ENCODE results near the gene EDNRB.

The EDNRB gene

DNA sequence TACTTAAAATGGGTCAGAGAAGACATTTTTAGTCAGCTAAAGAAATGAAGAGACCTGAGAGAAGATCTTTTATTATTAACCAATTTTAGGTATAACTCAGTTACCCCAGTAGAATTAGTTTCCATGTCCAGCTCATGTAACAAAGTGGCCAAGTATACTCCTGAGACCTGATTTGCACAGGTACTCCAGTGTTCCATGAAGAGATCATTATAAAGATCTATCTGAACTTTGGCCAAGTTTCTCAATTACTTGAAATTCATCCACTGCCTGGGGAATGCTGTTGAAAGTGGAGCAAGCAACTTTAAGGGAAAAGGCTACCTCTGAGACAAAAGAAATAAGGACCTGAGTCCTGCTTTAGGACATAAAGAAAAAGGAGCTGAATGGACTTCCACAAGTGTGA is 47.0 kb downstream of the EDNRB start:
- Histone ChIP-seq H3K4me3 (ENCODE audit: low read depth, low read length, poor library complexity, severe bottlenecking) (no peak overlapping the region), H3K27ac (ENCODE audit: low read depth, low read length, poor library complexity, severe bottlenecking) (no peak overlapping the region), H3K27me3 (ENCODE audit: insufficient read depth, low read length) (no peaks in the 10 kb centered on the region), H3K9me2 (ENCODE audit: low read depth, low read length) (no peaks in the 10 kb centered on the region), H3K36me3 (ENCODE audit: insufficient read depth, low read length) (no peaks in the 10 kb centered on the region), H3K9ac (ENCODE audit: low read length) (no peak overlapping the region), H3K4me2 (ENCODE audit: low read length) (no peak overlapping the region), H3K79me2 (ENCODE audit: insufficient read depth, low read length) (no peaks in the 10 kb centered on the region), H4K20me1 (ENCODE audit: insufficient read depth, low read length) (no peaks in the 10 kb centered on the region), H3K9me3 (ENCODE audit: low read length) (0 out of 2 replicates have a peak, but pooled peaks cover 4% of the 10 kb centered on the region), H3F3A (ENCODE audit: insufficient read depth, low read length) (no peaks in the 10 kb centered on the region), H2AFZ (ENCODE audit: low read length) (no peak overlapping the region), H3K4me1 (ENCODE audit: insufficient read depth, low read length, severe bottlenecking) (no peaks in the 10 kb centered on the region)
- TF ChIP-seq, protein P1, sequence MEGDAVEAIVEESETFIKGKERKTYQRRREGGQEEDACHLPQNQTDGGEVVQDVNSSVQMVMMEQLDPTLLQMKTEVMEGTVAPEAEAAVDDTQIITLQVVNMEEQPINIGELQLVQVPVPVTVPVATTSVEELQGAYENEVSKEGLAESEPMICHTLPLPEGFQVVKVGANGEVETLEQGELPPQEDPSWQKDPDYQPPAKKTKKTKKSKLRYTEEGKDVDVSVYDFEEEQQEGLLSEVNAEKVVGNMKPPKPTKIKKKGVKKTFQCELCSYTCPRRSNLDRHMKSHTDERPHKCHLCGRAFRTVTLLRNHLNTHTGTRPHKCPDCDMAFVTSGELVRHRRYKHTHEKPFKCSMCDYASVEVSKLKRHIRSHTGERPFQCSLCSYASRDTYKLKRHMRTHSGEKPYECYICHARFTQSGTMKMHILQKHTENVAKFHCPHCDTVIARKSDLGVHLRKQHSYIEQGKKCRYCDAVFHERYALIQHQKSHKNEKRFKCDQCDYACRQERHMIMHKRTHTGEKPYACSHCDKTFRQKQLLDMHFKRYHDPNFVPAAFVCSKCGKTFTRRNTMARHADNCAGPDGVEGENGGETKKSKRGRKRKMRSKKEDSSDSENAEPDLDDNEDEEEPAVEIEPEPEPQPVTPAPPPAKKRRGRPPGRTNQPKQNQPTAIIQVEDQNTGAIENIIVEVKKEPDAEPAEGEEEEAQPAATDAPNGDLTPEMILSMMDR (IDR thresholded peaks at IDR 0.05; ENCODE audit: low read length): no peak
- no peak for TF ChIP-seq EZH2 (IDR thresholded peaks at IDR 0.05; ENCODE audit: borderline replicate concordance, low read length)

DNA sequence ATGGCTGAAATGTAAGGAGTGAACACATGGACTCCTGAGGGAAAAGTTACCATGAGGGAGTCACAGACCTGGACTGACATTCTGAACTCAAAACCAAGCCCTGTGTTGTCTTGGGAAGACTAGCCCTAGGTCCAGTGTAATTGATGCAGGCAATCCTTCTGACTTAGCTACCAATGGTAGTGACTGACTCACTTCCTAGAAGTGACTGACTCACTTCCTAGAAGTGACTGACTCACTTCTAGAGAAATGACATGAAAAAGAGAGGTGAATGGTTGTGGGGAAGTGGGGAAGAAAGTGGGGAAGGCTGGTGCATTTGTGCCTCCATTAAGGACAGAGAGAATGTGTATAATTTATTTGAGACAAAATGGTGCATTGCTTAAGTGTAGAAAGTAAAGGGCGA is 49.9 kb downstream of the EDNRB start:
- H2AFZ ChIP-seq (ENCODE audit: low read length): no peak overlapping the region
- H3K36me3 ChIP-seq (ENCODE audit: insufficient read depth, low read length): no peaks in the 10 kb centered on the region
- no peak overlapping the region for H3K27ac ChIP-seq (ENCODE audit: low read depth, low read length, poor library complexity, severe bottlenecking)
- H3K9me3 ChIP-seq (ENCODE audit: low read length): 0 out of 2 replicates have a peak, but pooled peaks cover 4% of the 10 kb centered on the region
- no peaks in the 10 kb centered on the region for H3K79me2 ChIP-seq (ENCODE audit: insufficient read depth, low read length)
- H3F3A ChIP-seq (ENCODE audit: insufficient read depth, low read length): no peaks in the 10 kb centered on the region
- no peak overlapping the region for H3K9ac ChIP-seq (ENCODE audit: low read length)
- no peak overlapping the region for H3K4me2 ChIP-seq (ENCODE audit: low read length)
- no peaks in the 10 kb centered on the region for H3K9me2 ChIP-seq (ENCODE audit: low read depth, low read length)
- H4K20me1 ChIP-seq (ENCODE audit: insufficient read depth, low read length): no peaks in the 10 kb centered on the region
- H3K4me3 ChIP-seq (ENCODE audit: low read depth, low read length, poor library complexity, severe bottlenecking): no peak overlapping the region
- TF ChIP-seq, protein P1 (IDR thresholded peaks at IDR 0.05; ENCODE audit: low read length): no peak
- TF ChIP-seq EZH2 (IDR thresholded peaks at IDR 0.05; ENCODE audit: borderline replicate concordance, low read length): no peak
- H3K27me3 ChIP-seq (ENCODE audit: insufficient read depth, low read length): no peaks in the 10 kb centered on the region
- H3K4me1 ChIP-seq (ENCODE audit: insufficient read depth, low read length, severe bottlenecking): no peaks in the 10 kb centered on the region

DNA sequence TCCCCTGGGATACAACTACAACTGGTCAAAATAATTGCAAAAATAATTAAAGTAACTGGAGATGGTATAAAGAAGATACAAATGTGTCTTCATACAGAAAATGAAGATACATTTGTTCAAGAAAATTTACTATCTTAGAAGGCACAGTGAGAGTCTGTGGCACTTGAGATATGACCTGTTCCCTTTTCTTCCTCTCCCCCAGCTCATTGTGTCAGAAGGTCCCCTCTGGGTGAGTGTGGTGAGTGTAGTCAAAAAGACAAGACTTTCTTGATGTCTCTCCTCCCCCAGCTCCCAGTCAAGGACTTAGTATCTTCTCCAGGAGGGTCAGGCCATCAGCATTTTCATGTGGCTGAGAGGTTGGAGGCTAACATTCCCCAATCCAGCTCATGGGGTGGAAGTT is 51.7 kb downstream of the EDNRB start:
- Histone ChIP-seq H3K27ac (ENCODE audit: low read depth, low read length, poor library complexity, severe bottlenecking) (no peak overlapping the region), H3K9me3 (ENCODE audit: low read length) (0 out of 2 replicates have a peak, but pooled peaks cover 4% of the 10 kb centered on the region), H3K9ac (ENCODE audit: low read length) (no peak overlapping the region), H2AFZ (ENCODE audit: low read length) (no peak overlapping the region), H3K9me2 (ENCODE audit: low read depth, low read length) (no peaks in the 10 kb centered on the region), H4K20me1 (ENCODE audit: insufficient read depth, low read length) (no peaks in the 10 kb centered on the region), H3K4me1 (ENCODE audit: insufficient read depth, low read length, severe bottlenecking) (no peaks in the 10 kb centered on the region), H3K4me3 (ENCODE audit: low read depth, low read length, poor library complexity, severe bottlenecking) (no peak overlapping the region), H3F3A (ENCODE audit: insufficient read depth, low read length) (no peaks in the 10 kb centered on the region), H3K4me2 (ENCODE audit: low read length) (no peak overlapping the region), H3K36me3 (ENCODE audit: insufficient read depth, low read length) (no peaks in the 10 kb centered on the region), H3K79me2 (ENCODE audit: insufficient read depth, low read length) (no peaks in the 10 kb centered on the region), H3K27me3 (ENCODE audit: insufficient read depth, low read length) (no peaks in the 10 kb centered on the region)
- TF ChIP-seq EZH2 (IDR thresholded peaks at IDR 0.05; ENCODE audit: borderline replicate concordance, low read length): no peak

DNA sequence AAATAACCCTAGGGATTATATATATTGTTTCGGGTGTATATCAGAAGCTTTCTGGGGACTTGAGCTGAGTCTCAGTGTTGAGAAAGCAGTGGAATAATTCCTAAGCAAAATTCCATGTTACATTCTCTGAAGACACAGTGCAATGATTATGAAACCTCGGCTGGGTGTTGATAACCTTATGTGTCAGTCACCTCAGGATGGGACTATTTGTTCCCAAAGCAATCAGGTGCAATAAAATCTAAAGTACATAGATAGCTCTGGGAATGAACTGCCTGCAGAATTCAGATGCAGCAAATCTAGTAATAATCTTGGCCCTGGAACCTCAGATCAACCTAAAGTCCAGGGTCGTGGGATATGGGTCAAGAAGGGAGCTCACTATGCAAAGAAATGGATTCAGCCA is 53.0 kb downstream of the EDNRB start:
- H3K4me1 ChIP-seq (ENCODE audit: insufficient read depth, low read length, severe bottlenecking): no peaks in the 10 kb centered on the region
- no peaks in the 10 kb centered on the region for H3F3A ChIP-seq (ENCODE audit: insufficient read depth, low read length)
- H2AFZ ChIP-seq (ENCODE audit: low read length): no peak overlapping the region
- no peaks in the 10 kb centered on the region for H3K27me3 ChIP-seq (ENCODE audit: insufficient read depth, low read length)
- no peak overlapping the region for H3K4me2 ChIP-seq (ENCODE audit: low read length)
- 0 out of 2 replicates have a peak, but pooled peaks cover 4% of the 10 kb centered on the region for H3K9me3 ChIP-seq (ENCODE audit: low read length)
- no peak overlapping the region for H3K27ac ChIP-seq (ENCODE audit: low read depth, low read length, poor library complexity, severe bottlenecking)
- H3K9me2 ChIP-seq (ENCODE audit: low read depth, low read length): no peaks in the 10 kb centered on the region
- no peaks in the 10 kb centered on the region for H3K79me2 ChIP-seq (ENCODE audit: insufficient read depth, low read length)
- H3K9ac ChIP-seq (ENCODE audit: low read length): no peak overlapping the region
- H3K4me3 ChIP-seq (ENCODE audit: low read depth, low read length, poor library complexity, severe bottlenecking): no peak overlapping the region
- H3K36me3 ChIP-seq (ENCODE audit: insufficient read depth, low read length): no peaks in the 10 kb centered on the region
- TF ChIP-seq EZH2 (IDR thresholded peaks at IDR 0.05; ENCODE audit: borderline replicate concordance, low read length): no peak
- TF ChIP-seq, protein P1 (IDR thresholded peaks at IDR 0.05; ENCODE audit: low read length): no peak
- H4K20me1 ChIP-seq (ENCODE audit: insufficient read depth, low read length): no peaks in the 10 kb centered on the region
